ENCODE results near the gene MEG3.
A peak's percentile ranks its signal among the peaks of the same experiment; 100 is the strongest.

Gene MEG3

GRCh38 chr14:100898465-100898864 lies 72.5 kb downstream of the MEG3 start:
- DNase-seq (ENCODE audit: low spot score) = no peak

- no peak for DNase-seq (ENCODE audit: low spot score)
Measured at GRCh38 chr14:100898935-100899883, 73.3 kb downstream of the MEG3 start.

- DNase-seq (ENCODE audit: low spot score) = no peak
Measured at GRCh38 chr14:100899884-100900771, 74.2 kb downstream of the MEG3 start.

- DNase-seq (ENCODE audit: low spot score) = no peak
Measured at GRCh38 chr14:100900837-100901390, 75.0 kb downstream of the MEG3 start.

GRCh38 chr14:100901391-100902183 lies 75.7 kb downstream of the MEG3 start:
- no peak for DNase-seq (ENCODE audit: low spot score)

- DNase-seq (ENCODE audit: low spot score) = peak; percentile 3
Measured at GRCh38 chr14:100902295-100903133, 76.6 kb downstream of the MEG3 start.

GRCh38 chr14:100903134-100903468 lies 77.2 kb downstream of the MEG3 start:
- DNase-seq (ENCODE audit: low spot score) = peak; percentile 3

- DNase-seq (ENCODE audit: low spot score) = no peak
Measured at GRCh38 chr14:100903672-100904185, 77.8 kb downstream of the MEG3 start, which contains the start of gene RTL1. Gene RTL1, minus strand, starts transcription at chr14:100903722. Its CDS starts 18,934 bp downstream, at chr14:100884788.

- DNase-seq (ENCODE audit: low spot score) = peak; percentile 8
Measured at GRCh38 chr14:100904307-100905087, 78.6 kb downstream of the MEG3 start.

GRCh38 chr14:100905166-100905565 lies 79.2 kb downstream of the MEG3 start:
- peak; percentile 3 for DNase-seq (ENCODE audit: low spot score)

- DNase-seq (ENCODE audit: low spot score) = no peak
Measured at GRCh38 chr14:100906420-100906819, 80.5 kb downstream of the MEG3 start.

GRCh38 chr14:100907240-100907639 lies 81.3 kb downstream of the MEG3 start:
- DNase-seq (ENCODE audit: low spot score) = no peak

GRCh38 chr14:100909439-100909838 lies 83.5 kb downstream of the MEG3 start:
- no peak for DNase-seq (ENCODE audit: low spot score)
